ENCODE data around the gene KIF3B. TPM values are rescaled to one million over a fixed set of nuclear protein-coding genes. Genes with fewer than 3 reads are reported as not detected.
"Not testable (repeated sequence)": the region's sequence is repeated elsewhere in the genome, so short reads cannot be mapped to it uniquely, and the experiment has no call there.

KIF3B gene
- total and polyA plus RNA-seq, 10 of the 15 experiments (the other 5 are each of a cell fraction or from before 2014, with no cell fraction given) = 7.4 to 37.3 (median 25.9) TPM

GRCh38 chr20:32355907-32356621 is 78.6 kb downstream of the KIF3B start:
- SMC1A ChIA-PET (ENCODE audit: uncharacterized antibody, unreplicated experiment) = interaction anchor here (0.7 to 3.8 kb wide), 11 partner anchors 9 to 184 kb away, joined by 3 to 23 read pairs (median 4); no protein-coding TSS in a partner anchor
- intact Hi-C loops (cut with micrococcal nuclease; ENCODE audit: unreplicated experiment) = loop anchor here (1.0 to 5.0 kb wide), 2 partner anchors 19 to 1636 kb away; partner anchors contain the start of gene RALY
- Histone ChIP-seq H3K79me2 (ENCODE audit: control insufficient read depth, insufficient read depth, low read length) (peaks cover 33% of the 10 kb centered on the region), H3K4me2 (ENCODE audit: control insufficient read depth, insufficient read depth) (peak overlapping the region; percentile 75), H2AFZ (ENCODE audit: control insufficient read depth, low read depth, low read length) (peak overlapping the region; percentile 44), H3K4me1 (ENCODE audit: control insufficient read depth, insufficient read depth, low read length) (peaks cover 29% of the 10 kb centered on the region), H3K9ac (ENCODE audit: control insufficient read depth, insufficient read depth, low read length) (peak overlapping the region; percentile 78), H3K27ac (ENCODE audit: control insufficient read depth, insufficient read depth) (peak overlapping the region; percentile 91), H3K4me3 (peak overlapping the region; percentile 52; the same call in 1 of the 2 replicates)
- peak; percentile 17; the same call in 1 of the 2 replicates for TF ChIP-seq HCFC1 (IDR thresholded peaks at IDR 0.05; ENCODE audit: low read length)
- TF ChIP-seq MLLT1 (IDR thresholded peaks at IDR 0.05) = peak; percentile 63
- H3K27me3 ChIP-seq (replicated peaks in 1 of 2; ENCODE audit: control insufficient read depth in 2 of 2, insufficient read depth in 2 of 2, low read length in 1 of 2); H3K9me3 ChIP-seq (replicated peaks; ENCODE audit: control insufficient read depth, insufficient read depth, low read length); H3K36me3 ChIP-seq (ENCODE audit: control insufficient read depth in 2 of 2, insufficient read depth in 2 of 2, low read length in 1 of 2); H4K20me1 ChIP-seq (ENCODE audit: control insufficient read depth, insufficient read depth); DNase-seq (ENCODE audit: low read depth, low spot score); in situ Hi-C loops (cut with MboI); ATAC-seq; FAIRE-seq; BruUV-seq (replicated peaks): not testable (repeated sequence)
- CTCF ChIA-PET = interaction anchor here (1.3 to 3.3 kb wide), 5 partner anchors 9 to 76 kb away, joined by 4 to 12 read pairs (median 5); no protein-coding TSS in a partner anchor
- RAD21 ChIA-PET (ENCODE audit: unreplicated experiment) = interaction anchor here (0.6 to 3.4 kb wide), 11 partner anchors 8 to 150 kb away, joined by 3 to 28 read pairs (median 3); no protein-coding TSS in a partner anchor
- 38% methylated on average over 7 of the region's 7 CpGs for WGBS (ENCODE audit: insufficient coverage, insufficient replicate concordance, low lambda C conversion rate, missing lambda C conversion rate)
- POLR2A ChIA-PET = interaction anchor here (0.6 to 4.8 kb wide), 6 partner anchors 9 to 293 kb away, joined by 3 to 38 read pairs (median 4); no protein-coding TSS in a partner anchor
